GM19025 (cell line): ENCODE results near the gene CCNC.

Source experiments
- ATAC-seq: cut with Tn5 transposase; IDR thresholded peaks from one replicate; pipeline ENCODE4 v1.9.1; 2021; ENCODE audit warnings: mild to moderate bottlenecking, low read depth, moderate library complexity; ENCODE audit not compliant: unreplicated experiment

CCNC gene

DNA sequence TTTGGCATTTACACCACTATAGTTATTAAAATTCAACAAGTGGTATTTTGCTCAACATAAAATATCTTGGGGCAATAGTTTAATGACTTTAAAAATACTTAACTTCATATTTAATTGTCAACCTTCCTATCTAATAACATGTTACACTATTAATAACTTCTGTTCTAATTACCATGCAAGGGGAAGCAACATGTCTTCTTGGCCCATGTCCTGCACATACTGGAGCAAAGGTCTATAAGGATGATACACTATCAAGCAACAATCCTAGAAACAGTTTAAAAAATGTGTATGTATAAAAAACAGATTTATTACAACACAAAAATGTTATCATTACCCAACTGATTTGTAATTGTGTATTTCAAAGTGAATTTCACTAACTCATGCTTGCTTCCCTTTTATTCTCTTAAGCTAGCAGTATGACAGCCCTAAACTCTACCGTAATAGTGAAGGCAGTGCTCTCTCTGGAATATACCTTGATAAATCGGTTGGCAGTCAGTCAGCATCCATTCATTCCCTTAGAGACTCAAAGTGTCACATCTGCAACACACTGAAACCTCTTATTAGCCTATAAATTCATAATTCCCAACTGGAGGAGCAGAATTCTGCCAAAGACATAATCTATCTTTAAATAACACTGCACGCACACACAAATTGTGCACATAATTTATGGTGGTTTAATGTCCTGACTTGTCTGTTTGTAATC, 18.3 kb downstream of the CCNC start:
- ATAC-seq: no peak

DNA sequence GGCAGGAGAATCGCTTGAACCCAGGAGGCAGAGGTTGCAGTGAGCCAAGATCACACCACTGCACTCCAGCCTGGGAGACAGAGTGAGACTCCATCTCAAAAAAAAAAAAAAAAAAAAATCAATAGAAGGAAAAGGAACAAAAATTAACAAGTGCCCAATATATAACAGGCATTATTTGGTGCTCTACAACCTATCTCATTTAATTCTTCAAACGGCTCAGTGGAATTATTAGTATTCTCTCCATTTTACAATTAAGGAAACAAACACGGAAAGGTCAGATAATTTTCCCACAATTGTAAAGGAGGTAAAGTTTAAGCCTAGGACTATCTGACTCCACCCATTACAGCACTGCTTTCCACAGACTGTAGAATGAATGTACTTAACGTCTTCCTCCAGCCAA, 19.8 kb downstream of the CCNC start:
- ATAC-seq: no peak

DNA sequence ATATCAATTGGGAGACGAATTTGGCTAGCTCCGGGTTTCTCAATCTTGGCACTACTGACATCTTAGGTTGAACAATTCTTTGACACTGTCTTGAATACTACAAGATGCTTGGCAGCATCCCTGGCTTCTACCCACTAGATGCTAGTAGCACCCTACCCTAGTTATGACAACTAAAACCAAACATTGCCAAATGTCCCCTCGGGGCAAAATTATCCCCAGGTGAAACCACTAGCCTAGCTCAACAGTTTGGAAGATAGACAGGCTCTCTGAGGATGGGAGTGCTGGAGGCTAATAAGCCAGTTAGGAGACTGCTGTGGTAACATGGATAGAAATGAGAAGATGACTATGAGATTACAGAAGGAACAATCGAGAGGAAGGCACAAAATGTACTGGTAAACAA, 20.9 kb downstream of the CCNC start:
- no peak for ATAC-seq

GRCh38 chr6:99545442-99545841, 23.0 kb downstream of the CCNC start:
- no peak for ATAC-seq

- ATAC-seq: no peak
These were observed 24.5 kb downstream of the CCNC start for GRCh38 chr6:99543968-99544367.

- ATAC-seq: no peak
These were observed 37.8 kb downstream of the CCNC start for GRCh38 chr6:99530627-99531026.

GRCh38 chr6:99522531-99522930, 45.9 kb downstream of the CCNC start:
- ATAC-seq: no peak

- peak; percentile 21 for ATAC-seq
These were observed 46.8 kb downstream of the CCNC start for GRCh38 chr6:99521633-99522151.

DNA sequence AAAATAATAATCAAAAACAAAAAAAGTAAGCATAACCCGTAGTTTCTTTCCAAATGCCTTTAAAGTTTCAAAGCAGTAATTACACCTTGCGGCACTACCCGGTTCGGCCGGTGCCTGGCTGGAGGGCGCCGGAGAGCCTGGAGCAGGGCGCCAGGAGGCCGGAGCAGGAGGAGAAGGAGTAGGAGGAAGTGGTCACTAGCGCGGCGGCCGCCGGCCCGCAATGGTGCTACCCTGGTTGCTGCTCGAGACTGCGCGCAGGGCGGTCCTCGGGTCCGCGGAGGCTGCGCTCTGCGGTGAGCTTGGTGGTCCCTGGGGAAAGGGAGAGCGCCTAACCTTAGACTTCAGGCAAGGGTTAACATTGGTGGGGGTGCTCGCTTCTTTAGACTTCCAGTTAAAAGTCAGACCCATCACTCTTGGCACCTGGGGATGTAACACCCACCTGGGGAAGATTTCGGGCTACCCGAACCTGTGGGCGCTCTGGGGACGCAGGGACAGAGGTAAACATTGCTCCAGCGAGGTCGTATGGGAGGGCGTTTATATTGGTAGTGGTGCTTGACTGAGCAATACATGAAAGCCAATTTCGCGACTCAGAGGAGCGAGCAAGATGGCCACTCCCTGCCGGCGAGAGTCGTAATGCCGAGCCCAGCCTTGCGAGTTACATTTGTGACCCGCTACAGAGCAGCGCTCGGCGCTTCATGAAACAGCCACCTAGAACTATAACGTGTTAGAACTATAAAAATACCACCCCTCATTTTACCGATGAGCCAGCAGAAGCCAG, 47.4 kb downstream of the CCNC start:
- peak; percentile 94 for ATAC-seq

GRCh38 chr6:99519446-99519845, 49.0 kb downstream of the CCNC start:
- no peak for ATAC-seq

GRCh38 chr6:99514089-99514488, 54.4 kb downstream of the CCNC start:
- no peak for ATAC-seq

DNA sequence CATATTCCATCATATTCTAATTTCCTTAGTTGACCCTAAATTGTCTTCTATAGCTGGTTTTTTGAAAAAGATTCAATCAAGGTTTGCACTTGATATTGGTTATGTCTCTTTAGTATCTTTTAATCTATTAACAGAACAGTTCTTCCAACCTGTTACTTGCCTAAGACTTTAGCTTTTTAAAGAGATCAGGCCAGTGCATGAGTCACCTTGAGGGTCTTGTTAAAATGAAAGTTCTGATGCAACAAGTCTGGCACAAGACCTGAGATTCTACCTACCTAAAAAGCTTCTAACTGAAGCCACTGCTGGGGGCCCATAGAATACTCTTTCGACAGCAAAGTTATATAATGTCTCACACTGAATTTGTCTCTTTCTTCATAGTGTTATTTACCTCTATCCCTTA, 56.4 kb downstream of the CCNC start:
- no peak for ATAC-seq

- ATAC-seq: no peak
These were observed 60.8 kb downstream of the CCNC start for GRCh38 chr6:99507648-99508047.

GRCh38 chr6:99501762-99502161, 66.7 kb downstream of the CCNC start:
- no peak for ATAC-seq

DNA sequence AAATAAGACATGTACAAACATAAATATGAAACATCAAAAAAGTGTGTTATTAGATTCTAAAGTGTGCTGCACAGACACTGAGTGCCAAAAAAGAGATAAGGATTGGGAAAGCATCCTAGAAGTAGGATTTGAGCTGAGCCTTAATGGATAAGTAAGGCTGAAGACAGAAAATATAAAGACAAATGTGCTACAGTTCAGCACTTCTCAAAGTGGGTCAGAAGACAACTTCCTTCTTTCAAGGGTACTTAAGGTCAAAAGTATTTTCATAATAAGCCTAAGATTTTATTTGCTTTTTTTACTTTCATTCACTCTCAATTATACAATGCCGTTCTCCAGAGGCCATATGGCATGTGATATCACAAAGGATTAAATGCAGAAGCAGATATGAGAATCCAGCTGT, 70.0 kb downstream of the CCNC start:
- no peak for ATAC-seq

- ATAC-seq: no peak
These were observed 73.0 kb downstream of the CCNC start for GRCh38 chr6:99495466-99495865.
